ENCODE results near the gene GEMIN7. TPM values are rescaled to one million over a fixed set of nuclear protein-coding genes. Genes with fewer than 3 reads are reported as not detected.

GEMIN7 gene
- total RNA-seq, 1 experiment from 2014 or later: 34.0 TPM

GRCh38 chr19:45082170-45082569 is 3.1 kb downstream of the GEMIN7 start:
- BruUV-seq (replicated peaks): no TSS peak
- no peak for DNase-seq (ENCODE audit: low spot score)
- Histone ChIP-seq H3K4me1 (ENCODE audit: insufficient read depth, low read length, poor library complexity, severe bottlenecking) (peaks cover 4% of the 10 kb centered on the region), H3K9me3 (ENCODE audit: low read depth, low read length, poor library complexity, severe bottlenecking) (no peaks in the 10 kb centered on the region), H3K27ac (ENCODE audit: low read depth, low read length, poor library complexity, severe bottlenecking) (no peak overlapping the region), H3K27me3 (replicated peaks; ENCODE audit: insufficient read depth, low read depth, low read length, poor library complexity) (no peaks in the 10 kb centered on the region), H3K36me3 (ENCODE audit: insufficient read depth, low read length, poor library complexity, severe bottlenecking) (peaks cover 9% of the 10 kb centered on the region), H3K4me3 (ENCODE audit: low read depth, low read length, poor library complexity, severe bottlenecking) (no peak overlapping the region)
- ChIA-PET CTCF (no interaction called here), POLR2A (ENCODE audit: low non-redundant PET) (no interaction called here)
- intact Hi-C loops (cut with micrococcal nuclease; ENCODE audit: unreplicated experiment): no loop called here
- TF ChIP-seq, protein P1, sequence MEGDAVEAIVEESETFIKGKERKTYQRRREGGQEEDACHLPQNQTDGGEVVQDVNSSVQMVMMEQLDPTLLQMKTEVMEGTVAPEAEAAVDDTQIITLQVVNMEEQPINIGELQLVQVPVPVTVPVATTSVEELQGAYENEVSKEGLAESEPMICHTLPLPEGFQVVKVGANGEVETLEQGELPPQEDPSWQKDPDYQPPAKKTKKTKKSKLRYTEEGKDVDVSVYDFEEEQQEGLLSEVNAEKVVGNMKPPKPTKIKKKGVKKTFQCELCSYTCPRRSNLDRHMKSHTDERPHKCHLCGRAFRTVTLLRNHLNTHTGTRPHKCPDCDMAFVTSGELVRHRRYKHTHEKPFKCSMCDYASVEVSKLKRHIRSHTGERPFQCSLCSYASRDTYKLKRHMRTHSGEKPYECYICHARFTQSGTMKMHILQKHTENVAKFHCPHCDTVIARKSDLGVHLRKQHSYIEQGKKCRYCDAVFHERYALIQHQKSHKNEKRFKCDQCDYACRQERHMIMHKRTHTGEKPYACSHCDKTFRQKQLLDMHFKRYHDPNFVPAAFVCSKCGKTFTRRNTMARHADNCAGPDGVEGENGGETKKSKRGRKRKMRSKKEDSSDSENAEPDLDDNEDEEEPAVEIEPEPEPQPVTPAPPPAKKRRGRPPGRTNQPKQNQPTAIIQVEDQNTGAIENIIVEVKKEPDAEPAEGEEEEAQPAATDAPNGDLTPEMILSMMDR (conservative IDR thresholded peaks at IDR 0.05; ENCODE audit: low read depth, low read length): no peak
- no peak for TF ChIP-seq EZH2 (IDR thresholded peaks at IDR 0.05; ENCODE audit: borderline replicate concordance, low read depth, low read length, poor library complexity, severe bottlenecking)

GRCh38 chr19:45086480-45086879 is 7.4 kb downstream of the GEMIN7 start:
- Histone ChIP-seq H3K9me3 (ENCODE audit: low read depth, low read length, poor library complexity, severe bottlenecking) (no peaks in the 10 kb centered on the region), H3K27me3 (replicated peaks; ENCODE audit: insufficient read depth, low read depth, low read length, poor library complexity) (no peaks in the 10 kb centered on the region), H3K36me3 (ENCODE audit: insufficient read depth, low read length, poor library complexity, severe bottlenecking) (peaks cover 17% of the 10 kb centered on the region), H3K4me1 (ENCODE audit: insufficient read depth, low read length, poor library complexity, severe bottlenecking) (peaks cover 8% of the 10 kb centered on the region), H3K4me3 (ENCODE audit: low read depth, low read length, poor library complexity, severe bottlenecking) (no peak overlapping the region), H3K27ac (ENCODE audit: low read depth, low read length, poor library complexity, severe bottlenecking) (no peak overlapping the region)
- DNase-seq (ENCODE audit: low spot score): no peak
- TF ChIP-seq, protein P1 (conservative IDR thresholded peaks at IDR 0.05; ENCODE audit: low read depth, low read length): no peak
- TF ChIP-seq EZH2 (IDR thresholded peaks at IDR 0.05; ENCODE audit: borderline replicate concordance, low read depth, low read length, poor library complexity, severe bottlenecking): no peak
- intact Hi-C loops (cut with micrococcal nuclease; ENCODE audit: unreplicated experiment): no loop called here
- POLR2A ChIA-PET (ENCODE audit: low non-redundant PET): no interaction called here
- BruUV-seq (replicated peaks): no TSS peak
- CTCF ChIA-PET: no interaction called here

- peaks cover 8% of the 10 kb centered on the region for H3K36me3 ChIP-seq (ENCODE audit: insufficient read depth, low read length, poor library complexity, severe bottlenecking)
- no peak overlapping the region for H3K4me3 ChIP-seq (ENCODE audit: low read depth, low read length, poor library complexity, severe bottlenecking)
- ChIA-PET CTCF (no interaction called here), POLR2A (ENCODE audit: low non-redundant PET) (interaction anchor here (0.7 kb wide), 1 partner anchor 70 kb away, joined by 3 read pairs; no protein-coding TSS in a partner anchor)
- BruUV-seq (replicated peaks): no TSS peak
- H3K4me1 ChIP-seq (ENCODE audit: insufficient read depth, low read length, poor library complexity, severe bottlenecking): peaks cover 8% of the 10 kb centered on the region
- no peak for DNase-seq (ENCODE audit: low spot score)
- no peaks in the 10 kb centered on the region for H3K27me3 ChIP-seq (replicated peaks; ENCODE audit: insufficient read depth, low read depth, low read length, poor library complexity)
- intact Hi-C loops (cut with micrococcal nuclease; ENCODE audit: unreplicated experiment): no loop called here
- peak overlapping the region; percentile 37 for H3K27ac ChIP-seq (ENCODE audit: low read depth, low read length, poor library complexity, severe bottlenecking)
- TF ChIP-seq, protein P1 (conservative IDR thresholded peaks at IDR 0.05; ENCODE audit: low read depth, low read length): no peak
- no peak for TF ChIP-seq EZH2 (IDR thresholded peaks at IDR 0.05; ENCODE audit: borderline replicate concordance, low read depth, low read length, poor library complexity, severe bottlenecking)
- no peaks in the 10 kb centered on the region for H3K9me3 ChIP-seq (ENCODE audit: low read depth, low read length, poor library complexity, severe bottlenecking)
Observed at GRCh38 chr19:45087531-45087930, 8.5 kb downstream of the GEMIN7 start.

Data from A673 (cell line).